Dendritic cell treated with granulocyte-macrophage colony-stimulating factor and Interleukin-4, amounts not matched to agents 40 ng/mL and 50 ng/mL, for 4 days (primary cell): ENCODE data around the gene FIGNL2.
"Not testable (repeated sequence)": the region's sequence is repeated elsewhere in the genome, so short reads cannot be mapped to it uniquely, and the experiment has no call there.

Experiments
- H3K27ac Mint-ChIP-seq: one replicate; pipeline ENCODE4 v1.8.0; 2022; ENCODE audit warnings: mild to moderate bottlenecking, mixed read lengths
- H3K27me3 Mint-ChIP-seq: one replicate; pipeline ENCODE4 v1.8.0; 2022; ENCODE audit warnings: mild to moderate bottlenecking, mixed read lengths
- H3K36me3 Mint-ChIP-seq: one replicate; pipeline ENCODE4 v1.8.0; 2022; ENCODE audit warnings: low read depth, mixed read lengths
- H3K4me1 Mint-ChIP-seq: one replicate; pipeline ENCODE4 v1.8.0; 2022; ENCODE audit warnings: low read depth, mixed read lengths
- H3K4me3 Mint-ChIP-seq: one replicate; pipeline ENCODE4 v1.8.0; 2022; ENCODE audit warnings: mild to moderate bottlenecking, moderate library complexity, mixed read lengths
- H3K9me3 Mint-ChIP-seq: one replicate; pipeline ENCODE4 v1.8.0; 2022; ENCODE audit warnings: mixed read lengths
- intact Hi-C: fragments of 100-400 bp; cut with micrococcal nuclease; formaldehyde crosslinking; loops from one replicate; pipeline ENCODE4 v1.15.0; 2022

Gene FIGNL2

GRCh38 chr12:51817027-51817953 lies 31.2 kb downstream of the FIGNL2 start:
- H3K27me3 Mint-ChIP-seq: peaks cover 52% of the 10 kb centered on the region
- H3K36me3 Mint-ChIP-seq: no peaks in the 10 kb centered on the region
- no peak overlapping the region for H3K27ac Mint-ChIP-seq
- intact Hi-C loops: loop anchor here (10.0 kb wide), 1 partner anchor 122 kb away; no protein-coding TSS in a partner anchor
- H3K4me1 Mint-ChIP-seq: peaks cover 35% of the 10 kb centered on the region
- no peaks in the 10 kb centered on the region for H3K9me3 Mint-ChIP-seq
- no peak overlapping the region for H3K4me3 Mint-ChIP-seq

DNA sequence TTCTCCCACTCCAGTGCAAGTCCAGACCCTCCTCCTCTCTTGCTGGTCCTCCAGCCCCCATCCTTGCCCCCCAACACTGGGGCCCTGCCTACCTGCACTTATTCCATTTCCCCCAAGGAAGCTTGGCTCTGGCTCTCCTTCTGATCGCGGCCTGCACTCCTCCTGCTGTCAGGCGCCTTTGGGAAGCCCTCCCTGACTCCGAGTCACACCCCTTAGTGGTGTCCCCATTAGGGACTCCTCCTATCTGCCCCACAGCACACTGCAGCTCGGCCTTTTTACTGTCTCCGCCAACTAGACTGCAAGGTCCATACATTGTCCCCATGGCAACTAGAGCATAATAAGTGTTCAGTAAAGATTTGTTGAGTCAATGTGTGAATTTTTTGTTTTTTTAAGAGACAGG lies 32.9 kb downstream of the FIGNL2 start:
- Mint-ChIP-seq H3K36me3 (no peaks in the 10 kb centered on the region), H3K4me1 (peaks cover 44% of the 10 kb centered on the region), H3K4me3 (peak overlapping the region; percentile 18), H3K27me3 (peaks cover 47% of the 10 kb centered on the region), H3K9me3 (no peaks in the 10 kb centered on the region), H3K27ac (no peak overlapping the region)
- intact Hi-C loops: loop anchor here (10.0 kb wide), 1 partner anchor 121 kb away; no protein-coding TSS in a partner anchor

- H3K9me3 Mint-ChIP-seq: no peaks in the 10 kb centered on the region
- H3K4me1 Mint-ChIP-seq: peaks cover 35% of the 10 kb centered on the region
- peak overlapping the region; percentile 31 for H3K27ac Mint-ChIP-seq
- no peaks in the 10 kb centered on the region for H3K36me3 Mint-ChIP-seq
- intact Hi-C loops: loop anchor here (10.0 kb wide), 1 partner anchor 120 kb away; no protein-coding TSS in a partner anchor
- peak overlapping the region; percentile 61 for H3K4me3 Mint-ChIP-seq
- peaks cover 40% of the 10 kb centered on the region for H3K27me3 Mint-ChIP-seq
Observed at GRCh38 chr12:51814311-51815088, 34.0 kb downstream of the FIGNL2 start.

- Mint-ChIP-seq H3K9me3 (no peaks in the 10 kb centered on the region), H3K27me3 (peaks cover 39% of the 10 kb centered on the region), H3K27ac (no peak overlapping the region), H3K4me1 (peaks cover 34% of the 10 kb centered on the region), H3K4me3 (peak overlapping the region; percentile 52), H3K36me3 (no peaks in the 10 kb centered on the region)
- intact Hi-C loops: loop anchor here (10.0 kb wide), 1 partner anchor 119 kb away; no protein-coding TSS in a partner anchor
Observed at GRCh38 chr12:51813931-51814310, 34.6 kb downstream of the FIGNL2 start.

DNA sequence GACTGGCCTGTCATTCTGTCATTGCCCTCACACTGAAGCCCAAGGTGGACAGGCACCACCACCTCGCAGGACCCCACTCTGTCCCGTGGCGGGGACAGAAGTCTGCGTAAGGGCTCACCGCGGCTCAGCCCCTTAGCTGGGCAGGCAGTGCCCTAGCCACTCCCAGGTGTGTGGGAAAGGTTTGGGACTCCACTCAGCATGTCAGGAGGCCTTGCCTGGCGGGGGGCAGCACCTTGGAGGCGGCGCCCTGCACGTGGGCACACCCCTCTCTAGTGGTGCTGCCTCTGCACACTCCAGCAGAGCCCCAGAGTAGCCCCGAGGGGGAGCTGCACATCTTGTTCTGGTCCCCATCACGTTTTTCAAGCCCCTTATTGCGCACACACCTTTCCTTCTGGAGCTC lies 35.6 kb downstream of the FIGNL2 start:
- Mint-ChIP-seq H3K9me3 (no peaks in the 10 kb centered on the region), H3K27me3 (peaks cover 35% of the 10 kb centered on the region)

DNA sequence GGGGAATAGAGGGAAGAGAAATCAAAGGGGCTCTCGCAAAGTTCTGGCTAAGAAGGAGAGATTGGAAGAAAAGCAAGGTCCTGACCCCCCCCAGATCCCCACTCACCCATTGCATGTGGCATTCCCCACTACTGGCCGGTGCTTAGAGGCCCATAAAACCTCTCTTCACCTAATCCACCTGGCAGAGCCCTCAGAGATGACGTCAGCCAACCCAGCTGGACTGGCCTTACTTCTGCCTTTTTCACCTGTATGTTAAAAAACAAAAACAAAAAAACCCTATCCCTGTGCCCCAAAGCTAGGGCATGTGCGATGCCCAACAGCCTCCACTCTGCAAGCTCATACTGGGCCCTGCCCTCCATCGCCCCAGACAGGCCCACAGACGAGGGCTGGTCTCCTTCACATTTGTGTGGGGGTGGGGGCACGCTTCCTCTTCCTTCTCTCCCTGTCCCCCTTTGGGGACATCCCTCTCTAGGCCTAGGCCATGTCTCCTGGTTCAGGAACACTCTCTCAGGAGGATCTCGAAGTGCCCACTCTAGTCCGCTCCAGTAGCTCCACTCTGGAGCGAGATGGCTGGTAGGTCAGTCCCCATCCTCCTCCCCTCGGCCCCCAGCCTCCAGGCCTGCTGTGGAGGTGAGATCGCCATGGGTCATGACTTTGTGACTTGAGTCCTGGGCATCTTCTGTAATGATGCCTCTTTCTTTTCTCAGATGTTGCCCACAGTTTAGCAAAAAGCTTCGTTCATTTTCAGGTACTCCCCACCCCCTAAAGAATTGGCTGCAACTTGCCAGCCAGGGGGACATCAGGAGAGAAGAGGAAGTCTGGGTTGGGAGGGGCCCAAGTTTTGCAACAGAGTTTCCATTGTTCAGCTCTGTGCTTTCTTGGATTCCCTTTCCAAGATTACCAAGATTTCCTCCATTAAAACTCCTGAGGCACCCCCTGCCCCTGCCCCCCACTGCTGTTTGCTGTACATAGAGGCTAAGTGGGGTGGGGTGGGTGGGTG lies 37.0 kb downstream of the FIGNL2 start:
- Mint-ChIP-seq H3K27ac (no peak overlapping the region), H3K9me3 (no peaks in the 10 kb centered on the region), H3K4me3 (no peak overlapping the region), H3K36me3 (no peaks in the 10 kb centered on the region), H3K27me3 (peaks cover 25% of the 10 kb centered on the region), H3K4me1 (peaks cover 34% of the 10 kb centered on the region)
- intact Hi-C loops: loop anchor here (10.0 kb wide), 1 partner anchor 117 kb away; no protein-coding TSS in a partner anchor

More for the DNA sequence above, 35.6 kb downstream of the FIGNL2 start:
- no peak overlapping the region for H3K4me3 Mint-ChIP-seq
- H3K4me1 Mint-ChIP-seq: peaks cover 34% of the 10 kb centered on the region
- intact Hi-C loops: loop anchor here (10.0 kb wide), 1 partner anchor 118 kb away; no protein-coding TSS in a partner anchor
- H3K36me3 Mint-ChIP-seq: no peaks in the 10 kb centered on the region
- H3K27ac Mint-ChIP-seq: no peak overlapping the region

GRCh38 chr12:51809193-51809592 lies 39.3 kb downstream of the FIGNL2 start:
- no peak overlapping the region for H3K27ac Mint-ChIP-seq
- no peaks in the 10 kb centered on the region for H3K9me3 Mint-ChIP-seq
- H3K27me3 Mint-ChIP-seq: peaks cover 14% of the 10 kb centered on the region
- intact Hi-C loops: no loop called here
- H3K4me1 Mint-ChIP-seq: peaks cover 26% of the 10 kb centered on the region
- H3K36me3 Mint-ChIP-seq: no peaks in the 10 kb centered on the region
- H3K4me3 Mint-ChIP-seq: no peak overlapping the region

DNA sequence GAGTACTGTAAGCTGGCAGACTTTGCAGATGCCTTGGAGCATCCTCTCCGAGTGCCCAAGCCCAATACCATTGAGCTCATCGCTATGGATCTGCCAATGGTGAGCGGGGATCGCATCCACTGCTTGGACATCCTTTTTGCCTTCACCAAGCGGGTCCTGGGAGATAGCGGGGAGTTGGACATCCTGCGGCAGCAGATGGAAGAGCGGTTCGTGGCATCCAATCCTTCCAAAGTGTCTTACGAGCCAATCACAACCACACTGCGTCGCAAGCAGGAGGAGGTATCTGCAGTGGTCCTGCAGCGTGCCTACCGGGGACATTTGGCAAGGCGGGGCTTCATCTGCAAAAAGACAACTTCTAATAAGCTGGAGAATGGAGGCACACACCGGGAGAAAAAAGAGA lies 41.6 kb downstream of the FIGNL2 start:
- Mint-ChIP-seq H3K36me3 (no peaks in the 10 kb centered on the region), H3K4me3 (no peak overlapping the region), H3K4me1 (peaks cover 12% of the 10 kb centered on the region), H3K27ac (no peak overlapping the region), H3K27me3 (peaks cover 8% of the 10 kb centered on the region), H3K9me3 (no peaks in the 10 kb centered on the region)
- intact Hi-C loops: no loop called here

- no peaks in the 10 kb centered on the region for H3K4me1 Mint-ChIP-seq
- H3K36me3 Mint-ChIP-seq: no peaks in the 10 kb centered on the region
- no peak overlapping the region for H3K27ac Mint-ChIP-seq
- no peaks in the 10 kb centered on the region for H3K27me3 Mint-ChIP-seq
- no peaks in the 10 kb centered on the region for H3K9me3 Mint-ChIP-seq
- intact Hi-C loops: no loop called here
- H3K4me3 Mint-ChIP-seq: no peak overlapping the region
Observed at GRCh38 chr12:51801027-51801426, 47.5 kb downstream of the FIGNL2 start.

DNA sequence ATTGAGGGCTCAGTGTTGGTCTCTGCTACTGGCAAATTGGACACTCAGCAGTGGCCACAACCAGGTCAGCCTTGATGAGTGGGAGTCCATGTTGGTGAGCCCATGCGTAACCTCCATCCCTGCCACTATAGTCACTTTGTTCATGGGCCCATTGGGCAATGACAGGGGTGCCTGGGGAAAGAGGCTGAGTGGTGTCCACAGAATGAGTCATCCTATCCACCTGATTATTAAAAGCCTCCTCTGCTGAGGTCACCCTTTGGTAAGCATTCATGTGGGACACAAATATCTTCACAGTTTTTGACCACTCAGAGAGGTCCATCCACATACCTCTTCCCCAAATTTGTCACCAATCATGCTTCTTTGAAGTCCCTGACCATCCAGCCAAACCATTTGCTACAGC lies 50.0 kb downstream of the FIGNL2 start:
- H3K9me3 Mint-ChIP-seq: no peaks in the 10 kb centered on the region
- H3K4me3 Mint-ChIP-seq: no peak overlapping the region
- intact Hi-C loops: no loop called here
- no peaks in the 10 kb centered on the region for H3K4me1 Mint-ChIP-seq
- H3K27ac Mint-ChIP-seq: no peak overlapping the region
- no peaks in the 10 kb centered on the region for H3K36me3 Mint-ChIP-seq
- H3K27me3 Mint-ChIP-seq: no peaks in the 10 kb centered on the region

DNA sequence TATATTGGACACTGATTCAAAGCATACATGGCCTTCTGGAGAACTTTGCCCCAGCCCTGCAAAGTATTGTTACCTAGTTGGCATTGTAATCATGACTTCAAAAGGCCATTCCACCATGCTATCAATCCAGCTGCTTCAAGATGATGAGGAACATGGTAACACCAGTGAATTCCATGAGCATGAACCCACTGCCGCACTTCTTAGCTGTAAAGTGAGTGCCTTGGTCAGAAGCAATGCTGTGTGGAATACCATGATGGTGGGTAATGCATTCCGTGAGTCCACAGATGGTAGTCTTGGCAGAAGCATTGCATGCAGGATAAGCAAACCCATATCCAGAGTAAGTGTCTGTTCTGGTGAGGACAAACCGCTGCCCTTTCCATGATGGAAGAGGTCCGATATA lies 50.5 kb downstream of the FIGNL2 start:
- intact Hi-C loops, H3K36me3 Mint-ChIP-seq, H3K27ac Mint-ChIP-seq, H3K9me3 Mint-ChIP-seq, H3K27me3 Mint-ChIP-seq, H3K4me1 Mint-ChIP-seq, H3K4me3 Mint-ChIP-seq: not testable (repeated sequence)

DNA sequence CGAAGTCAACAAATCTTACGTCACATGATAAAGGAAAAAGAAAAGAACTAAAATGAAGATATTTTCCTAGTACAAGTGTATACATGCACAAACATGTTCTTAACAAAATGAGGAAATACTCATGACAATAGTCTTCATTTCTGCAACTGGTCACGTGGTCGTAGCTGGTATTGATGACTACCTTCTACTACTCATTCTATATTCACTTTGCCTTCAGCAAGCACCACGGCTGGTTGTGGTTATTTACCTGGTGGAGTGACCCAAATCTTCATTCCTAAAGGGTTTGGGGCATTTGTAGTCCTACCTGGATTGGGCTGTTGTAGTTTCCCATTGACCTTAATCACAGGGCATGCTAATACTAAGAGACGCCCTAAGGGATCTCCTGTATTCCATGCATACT lies 51.2 kb downstream of the FIGNL2 start:
- intact Hi-C loops: no loop called here
- no peaks in the 10 kb centered on the region for H3K4me1 Mint-ChIP-seq
- no peak overlapping the region for H3K27ac Mint-ChIP-seq
- H3K9me3 Mint-ChIP-seq: no peaks in the 10 kb centered on the region
- no peaks in the 10 kb centered on the region for H3K36me3 Mint-ChIP-seq
- H3K27me3 Mint-ChIP-seq: no peaks in the 10 kb centered on the region
- H3K4me3 Mint-ChIP-seq: no peak overlapping the region

- no peaks in the 10 kb centered on the region for H3K4me1 Mint-ChIP-seq
- H3K36me3 Mint-ChIP-seq: no peaks in the 10 kb centered on the region
- no peak overlapping the region for H3K27ac Mint-ChIP-seq
- intact Hi-C loops: no loop called here
- no peaks in the 10 kb centered on the region for H3K27me3 Mint-ChIP-seq
- H3K9me3 Mint-ChIP-seq: no peaks in the 10 kb centered on the region
- H3K4me3 Mint-ChIP-seq: no peak overlapping the region
Observed at GRCh38 chr12:51793201-51793600, 55.3 kb downstream of the FIGNL2 start.
